GM12874 (cell line): Measurements from ENCODE around the gene DNAH9.

Source experiments
- TF ChIP-seq, protein P1 (sequence below): IDR thresholded peaks from 2 replicates; pipeline ENCODE4 v1.5.1; 2011; ENCODE audit warnings: low read depth, mild to moderate bottlenecking, control low read depth, low read length, moderate library complexity; ENCODE audit not compliant: insufficient read depth

Gene DNAH9

DNA sequence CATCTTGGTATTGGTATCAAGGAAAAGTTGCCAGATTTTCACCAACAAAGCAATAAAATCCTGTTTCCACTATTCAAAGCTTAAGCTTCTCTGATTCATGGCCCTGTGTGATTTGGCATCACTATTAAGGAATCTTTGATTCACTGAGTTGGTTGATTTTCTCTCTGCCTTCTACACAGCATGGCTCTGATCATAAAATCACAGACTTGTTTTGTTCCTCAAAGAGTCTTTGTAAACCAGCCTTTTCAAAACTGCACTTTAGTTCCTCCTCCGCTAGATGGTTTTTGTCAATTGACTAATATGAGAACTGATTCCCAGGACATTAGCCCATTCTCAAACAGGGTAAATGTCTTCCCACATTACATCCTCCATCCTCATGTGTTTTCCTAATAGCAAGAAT lies 197.6 kb downstream of the DNAH9 start:
- TF ChIP-seq, protein P1, sequence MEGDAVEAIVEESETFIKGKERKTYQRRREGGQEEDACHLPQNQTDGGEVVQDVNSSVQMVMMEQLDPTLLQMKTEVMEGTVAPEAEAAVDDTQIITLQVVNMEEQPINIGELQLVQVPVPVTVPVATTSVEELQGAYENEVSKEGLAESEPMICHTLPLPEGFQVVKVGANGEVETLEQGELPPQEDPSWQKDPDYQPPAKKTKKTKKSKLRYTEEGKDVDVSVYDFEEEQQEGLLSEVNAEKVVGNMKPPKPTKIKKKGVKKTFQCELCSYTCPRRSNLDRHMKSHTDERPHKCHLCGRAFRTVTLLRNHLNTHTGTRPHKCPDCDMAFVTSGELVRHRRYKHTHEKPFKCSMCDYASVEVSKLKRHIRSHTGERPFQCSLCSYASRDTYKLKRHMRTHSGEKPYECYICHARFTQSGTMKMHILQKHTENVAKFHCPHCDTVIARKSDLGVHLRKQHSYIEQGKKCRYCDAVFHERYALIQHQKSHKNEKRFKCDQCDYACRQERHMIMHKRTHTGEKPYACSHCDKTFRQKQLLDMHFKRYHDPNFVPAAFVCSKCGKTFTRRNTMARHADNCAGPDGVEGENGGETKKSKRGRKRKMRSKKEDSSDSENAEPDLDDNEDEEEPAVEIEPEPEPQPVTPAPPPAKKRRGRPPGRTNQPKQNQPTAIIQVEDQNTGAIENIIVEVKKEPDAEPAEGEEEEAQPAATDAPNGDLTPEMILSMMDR, result no peak

- TF ChIP-seq, protein P1, result peak; percentile 24; the same call in 1 of the 2 replicates
These were observed 199.5 kb downstream of the DNAH9 start for GRCh38 chr17:11797803-11798202.

GRCh38 chr17:11803231-11803969 lies 205.1 kb downstream of the DNAH9 start:
- TF ChIP-seq, protein P1, result no peak

- TF ChIP-seq, protein P1, result no peak
These were observed 206.9 kb downstream of the DNAH9 start for GRCh38 chr17:11805138-11805537.

DNA sequence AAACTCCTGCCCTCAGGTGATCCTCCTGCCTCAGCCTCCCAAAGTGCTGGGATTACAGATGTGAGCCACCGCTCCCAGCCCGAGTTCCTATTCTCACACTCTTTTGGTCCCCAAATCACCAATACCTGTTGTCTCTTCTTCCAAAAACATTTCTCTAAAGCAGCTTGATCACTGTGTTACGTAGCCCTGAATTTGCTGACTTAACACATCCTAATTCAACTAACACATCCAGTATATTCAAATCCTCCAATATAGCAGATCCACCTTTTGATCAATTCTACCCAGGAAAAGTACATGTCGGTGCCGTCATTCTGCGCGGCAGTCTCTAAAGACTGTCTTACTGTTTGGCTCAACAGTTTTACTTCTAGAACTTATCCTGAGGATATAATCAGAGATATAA lies 207.7 kb downstream of the DNAH9 start:
- TF ChIP-seq, protein P1, result no peak

DNA sequence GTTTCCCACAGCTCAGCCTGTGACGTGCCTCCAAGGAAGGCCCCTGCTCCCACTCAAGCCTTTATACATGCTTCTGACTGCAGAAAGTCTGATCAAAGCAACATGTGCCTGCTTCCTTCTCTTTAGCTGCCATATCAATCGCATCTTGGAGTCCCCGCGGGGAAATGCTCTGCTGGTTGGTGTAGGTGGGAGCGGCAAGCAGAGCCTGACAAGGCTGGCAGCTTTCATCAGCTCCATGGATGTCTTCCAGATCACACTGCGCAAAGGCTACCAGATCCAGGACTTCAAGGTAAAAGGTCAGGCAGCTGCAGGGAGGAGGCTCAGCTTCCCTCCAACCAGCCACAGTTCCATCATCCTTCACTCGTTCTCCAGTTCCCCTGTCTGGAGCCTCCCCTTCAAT lies 209.3 kb downstream of the DNAH9 start:
- TF ChIP-seq, protein P1, result no peak

DNA sequence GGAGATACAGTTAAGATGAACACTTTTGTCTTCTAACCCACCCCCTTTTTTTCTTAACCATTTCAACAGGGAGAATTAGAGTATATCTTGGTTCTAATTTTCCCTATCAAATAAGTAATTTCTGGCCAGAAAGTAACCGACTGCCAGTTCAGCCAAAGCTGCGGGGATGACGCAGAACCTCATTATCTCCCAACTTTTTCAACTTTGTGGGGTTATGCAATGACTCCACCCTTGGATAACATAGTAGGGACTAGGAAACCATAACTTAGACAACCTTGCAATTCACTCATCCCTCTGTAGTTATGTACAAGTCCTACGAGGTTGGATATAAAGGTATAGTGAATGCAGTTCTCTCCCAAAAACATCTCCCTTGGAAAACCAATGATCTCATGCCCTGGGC lies 215.0 kb downstream of the DNAH9 start:
- TF ChIP-seq, protein P1, result no peak
